H1 (cell line): ENCODE results near the gene RUNX1. TPM values are rescaled to one million over a fixed set of nuclear protein-coding genes. Genes with fewer than 3 reads are reported as not detected.

Experiments used
- CTCF ChIA-PET: fragments of 300-600 bp; sonication (Branson Sonifier 250); formaldehyde crosslinking; loops from one replicate; lab custom pipeline; 2021; ENCODE audit not compliant: partially characterized antibody; lab: Charles Lee
- POLR2A ChIA-PET: fragments of 300-600 bp; sonication (Branson Sonifier 250); formaldehyde crosslinking; loops from one replicate; lab custom pipeline; 2021; ENCODE audit warnings: inconsistent platforms; ENCODE audit not compliant: partially characterized antibody; lab: Charles Lee
- DNase-seq, 2 experiments: peaks; one replicate each; pipeline versions ENCODE4 v3.0.0 to v3.0.0-alpha.2; 2010 to 2022; ENCODE audit warnings: low spot score in 2 of 2, low read depth in 1 of 2, mixed read lengths in 1 of 2
- FAIRE-seq: peaks from 2 replicates; lab custom pipeline; 2011; peaks lifted over from hg19 to GRCh38; lab: Jason Lieb, UNC
- H2AFZ ChIP-seq: 2 replicates; pipeline ENCODE4 v1.8.1; 2012; ENCODE audit warnings: low read length, inconsistent platforms
- H2AK5ac ChIP-seq: 2 replicates; pipeline ENCODE4 v1.6.1; 2013; ENCODE audit warnings: low read depth, low read length
- H2BK120ac ChIP-seq: replicated peaks from 2 replicates; pipeline ENCODE3; 2013; ENCODE audit warnings: low read depth, low read length, inconsistent platforms
- H2BK12ac ChIP-seq: 2 replicates; pipeline ENCODE4 v1.6.1; 2013; ENCODE audit warnings: low read depth, low read length
- H2BK15ac ChIP-seq: 2 replicates; pipeline ENCODE4 v1.6.1; 2013; ENCODE audit warnings: low read length
- H2BK20ac ChIP-seq: 2 replicates; pipeline ENCODE4 v1.6.1; 2013; ENCODE audit warnings: low read length
- H2BK5ac ChIP-seq: 2 replicates; pipeline ENCODE4 v1.6.1; 2013; ENCODE audit warnings: low read depth, low read length
- H3K14ac ChIP-seq: 2 replicates; pipeline ENCODE4 v1.6.1; 2013; ENCODE audit warnings: inconsistent platforms; ENCODE audit not compliant: insufficient read length
- H3K18ac ChIP-seq: 2 replicates; pipeline ENCODE4 v1.6.1; 2013; ENCODE audit warnings: low read length; ENCODE audit errors: extremely low read depth
- H3K23ac ChIP-seq: 2 replicates; pipeline ENCODE4 v1.6.1; 2013; ENCODE audit warnings: inconsistent platforms; ENCODE audit not compliant: insufficient read length
- H3K23me2 ChIP-seq: 2 replicates; pipeline ENCODE4 v1.6.1; 2013; ENCODE audit warnings: low read depth, low read length
- H3K27ac ChIP-seq: 2 replicates; pipeline ENCODE4 v1.6.1; 2011; ENCODE audit warnings: low read depth, low read length, inconsistent platforms
- H3K27me3 ChIP-seq, 4 experiments: replicated peaks in 1 of 4; 1 replicate in 1 of 4; 2 replicates in 3 of 4; pipeline versions ENCODE4 v1.6.1 to v1.8.1; 2011 to 2013; ENCODE audit warnings: low read length in 3 of 4, mild to moderate bottlenecking in 3 of 4, inconsistent platforms in 2 of 4, mixed read lengths in 2 of 4, moderate library complexity in 1 of 4; ENCODE audit not compliant: control insufficient read depth in 3 of 4, insufficient read depth in 3 of 4; ENCODE audit errors: extremely low read depth in 1 of 4
- H3K36me3 ChIP-seq, 4 experiments: 2 replicates each; pipeline versions ENCODE4 v1.6.1 to v1.8.1; 2011 to 2013; ENCODE audit warnings: mild to moderate bottlenecking in 4 of 4, low read length in 3 of 4, moderate library complexity in 2 of 4, control low read depth in 1 of 4, inconsistent platforms in 1 of 4; ENCODE audit not compliant: insufficient read depth in 4 of 4, control insufficient read depth in 2 of 4
- H3K4ac ChIP-seq: replicated peaks from 2 replicates; pipeline ENCODE3; 2013; ENCODE audit warnings: low read length, low read depth, mixed read lengths, inconsistent platforms; ENCODE audit not compliant: insufficient read length
- H3K4me1 ChIP-seq, 4 experiments: replicated peaks in 1 of 4; 1 replicate in 1 of 4; 2 replicates in 3 of 4; pipeline versions ENCODE4 v1.6.1 to v1.8.1; 2011 to 2013; ENCODE audit warnings: low read length in 3 of 4, inconsistent platforms in 2 of 4, mixed read lengths in 1 of 4; ENCODE audit not compliant: insufficient read depth in 4 of 4, control insufficient read depth in 3 of 4
- H3K4me2 ChIP-seq, 2 experiments: 2 replicates each; pipeline versions ENCODE4 v1.6.1 to v1.8.1; 2011 to 2013; ENCODE audit warnings: low read depth in 2 of 2, low read length in 2 of 2, control low read depth in 1 of 2, inconsistent platforms in 1 of 2, mild to moderate bottlenecking in 1 of 2; ENCODE audit not compliant: insufficient read depth in 1 of 2
- H3K4me3 ChIP-seq, 4 experiments: fragments of 200-600, 300-600 bp in 1 of 4; sonication (generic), shearing (Covaris generic), sonication (Bioruptor Twin) in 1 of 4; 2 replicates each; pipeline versions ENCODE4 v1.5.1 to v1.8.1; 2011 to 2016; ENCODE audit warnings: low read length in 4 of 4, low read depth in 3 of 4, control low read depth in 2 of 4, inconsistent platforms in 2 of 4, mild to moderate bottlenecking in 2 of 4, mixed read lengths in 1 of 4, moderate library complexity in 1 of 4; ENCODE audit not compliant: insufficient read depth in 2 of 4; ENCODE audit errors: extremely low read depth in 1 of 4
- H3K56ac ChIP-seq: replicated peaks from 2 replicates; pipeline ENCODE3; 2013; ENCODE audit warnings: low read depth, mild to moderate bottlenecking, mixed read lengths, low read length, inconsistent platforms; ENCODE audit not compliant: insufficient read length
- H3K79me1 ChIP-seq: 2 replicates; pipeline ENCODE4 v1.6.1; 2013; ENCODE audit warnings: low read depth, low read length, control low read depth
- H3K79me2 ChIP-seq, 2 experiments: 2 replicates each; pipeline versions ENCODE4 v1.6.1 to v1.8.1; 2012 to 2013; ENCODE audit warnings: low read length in 2 of 2, mild to moderate bottlenecking in 2 of 2, inconsistent platforms in 1 of 2; ENCODE audit not compliant: insufficient read depth in 2 of 2, control insufficient read depth in 1 of 2
- H3K9ac ChIP-seq, 4 experiments: replicated peaks in 1 of 4; 1 replicate in 1 of 4; 2 replicates in 3 of 4; pipeline versions ENCODE4 v1.6.1 to v1.8.1; 2011 to 2013; ENCODE audit warnings: low read depth in 3 of 4, low read length in 3 of 4, control low read depth in 2 of 4, mild to moderate bottlenecking in 2 of 4, moderate library complexity in 2 of 4, inconsistent platforms in 1 of 4; ENCODE audit errors: extremely low read depth in 1 of 4
- H3K9me3 ChIP-seq, 2 experiments: 2 replicates each; pipeline versions ENCODE4 v1.6.1 to v1.8.1; 2012 to 2013; ENCODE audit warnings: mild to moderate bottlenecking in 2 of 2, moderate library complexity in 2 of 2, control low read depth in 1 of 2, inconsistent platforms in 1 of 2, low read depth in 1 of 2, low read length in 1 of 2, mixed read lengths in 1 of 2; ENCODE audit not compliant: insufficient read depth in 2 of 2
- H4K20me1 ChIP-seq, 2 experiments: replicated peaks in 1 of 2; 2 replicates each; pipeline versions ENCODE3 to v1.8.1; 2011 to 2013; ENCODE audit warnings: inconsistent platforms in 2 of 2, low read length in 2 of 2, mild to moderate bottlenecking in 1 of 2; ENCODE audit not compliant: insufficient read depth in 2 of 2, control insufficient read depth in 1 of 2
- H4K5ac ChIP-seq: 2 replicates; pipeline ENCODE4 v1.6.1; 2013; ENCODE audit warnings: low read length, low read depth, mixed read lengths, inconsistent platforms; ENCODE audit not compliant: insufficient read length
- H4K8ac ChIP-seq: 2 replicates; pipeline ENCODE4 v1.8.0; 2013; ENCODE audit warnings: mild to moderate bottlenecking, moderate library complexity, low read length, inconsistent platforms; ENCODE audit not compliant: insufficient read depth; ENCODE audit errors: extremely low read depth
- H4K91ac ChIP-seq: replicated peaks from 2 replicates; pipeline ENCODE3; 2013; ENCODE audit warnings: low read length, mixed read lengths, inconsistent platforms; ENCODE audit not compliant: insufficient read length
- CTBP2 ChIP-seq: IDR thresholded peaks from 2 replicates; pipeline ENCODE4 v1.7.0; 2011; ENCODE audit warnings: borderline replicate concordance, mild to moderate bottlenecking, moderate library complexity, mixed read lengths, low read length; ENCODE audit not compliant: insufficient read depth, insufficient read length
- HDAC2 ChIP-seq, 2 experiments: fragments of 300-600 bp in 1 of 2; sonication (generic) in 1 of 2; IDR thresholded peaks; 2 replicates each; pipeline ENCODE4 v1.6.1; 2011 to 2012; ENCODE audit warnings: low read depth in 2 of 2, low read length in 2 of 2, mild to moderate bottlenecking in 2 of 2, moderate library complexity in 2 of 2, borderline replicate concordance in 1 of 2, inconsistent platforms in 1 of 2
- JUND ChIP-seq: IDR thresholded peaks from 2 replicates; pipeline ENCODE4 v1.6.1; 2011; ENCODE audit warnings: mild to moderate bottlenecking, improper control_type of control experiment, low read length
- MAFK ChIP-seq: IDR thresholded peaks from 2 replicates; pipeline ENCODE4 v1.6.1; 2012; ENCODE audit warnings: low read depth, mild to moderate bottlenecking, improper control_type of control experiment, low read length
- SUZ12 ChIP-seq: fragments of 200-600 bp; sonication (generic); IDR thresholded peaks from 2 replicates; pipeline ENCODE4 v1.6.1; 2012; ENCODE audit warnings: mild to moderate bottlenecking, inconsistent platforms, low read length, moderate library complexity, mixed read lengths
- WGBS, 2 experiments: shearing (Covaris generic) in 1 of 2; methylation state at CpG; one replicate each; pipeline versions ENCODE4 v1.1.6 to v1.1.7; 2013 to 2015; ENCODE audit warnings: low lambda C conversion rate in 2 of 2, mixed read lengths in 2 of 2, inconsistent platforms in 1 of 2, low coverage in 1 of 2, missing lambda C conversion rate in 1 of 2; ENCODE audit not compliant: insufficient replicate concordance in 2 of 2, insufficient coverage in 1 of 2, insufficient read length in 1 of 2; ENCODE audit errors: extremely low coverage in 1 of 2, missing lambda C conversion rate in 1 of 2; 5-methylcytosine and 5-hydroxymethylcytosine counted together
- polyA plus RNA-seq, 7 experiments: library from polyadenylated mRNA; depleted of rRNA in 3 of 7; stranded (reverse) in 5 of 7; unstranded in 2 of 7; fragments of >200 nt in 5 of 7; fragments of 200-250 nt in 2 of 7; gene quantifications; 1 replicate in 5 of 7; 2 replicates in 1 of 7; 4 replicates in 1 of 7; pipeline versions ENCODE4 v1.2.1 to v1.2.3, GENCODE V29; 2011 to 2013; ENCODE audit warnings: missing spikeins in 2 of 7, mixed read lengths in 2 of 7
- total RNA-seq: library from RNA; stranded (reverse); fragmentation: NEBNext Ultra II Directional; extraction: Animal tissue kit (Norgen Biotek cat#: 25700); gene quantifications from 2 replicates; pipeline ENCODE4 v1.2.1, GENCODE V29; 2021

RUNX1 gene
- total and polyA plus RNA-seq, 2 of the 8 experiments (the other 6 are each of a cell fraction or from before 2014, with no cell fraction given) = 0.20 to 0.60 TPM

- H3K4ac ChIP-seq = no peak overlapping the region
- FAIRE-seq = no peak
- TF ChIP-seq CTBP2 = no peak
- no peak for TF ChIP-seq JUND
- no peak for TF ChIP-seq HDAC2 (IDR thresholded peaks at IDR 0.05; ENCODE audit: borderline replicate concordance in 1 of 2, low read depth in 2 of 2, low read length in 2 of 2)
- TF ChIP-seq SUZ12 = no peak
- TF ChIP-seq MAFK = no peak
- CTCF ChIA-PET = no interaction called here
- H3K9me3 ChIP-seq = no peaks in the 10 kb centered on the region
- H3K18ac ChIP-seq = no peak overlapping the region
- H3K23me2 ChIP-seq = no peaks in the 10 kb centered on the region
- POLR2A ChIA-PET = no interaction called here
- no peak overlapping the region for H2BK120ac ChIP-seq
- no peak overlapping the region for H2AK5ac ChIP-seq
- no peaks in the 10 kb centered on the region for H3K79me2 ChIP-seq
- no peak overlapping the region for H2BK12ac ChIP-seq
- no peak overlapping the region for H3K56ac ChIP-seq
- H4K5ac ChIP-seq = no peak overlapping the region
- H2AFZ ChIP-seq = no peak overlapping the region
- no peaks in the 10 kb centered on the region for H3K4me1 ChIP-seq
- H3K36me3 ChIP-seq = no peaks in the 10 kb centered on the region
- H3K27me3 ChIP-seq = no peaks in the 10 kb centered on the region
- 79% methylated on average over 5 of the region's 5 CpGs; no CpG with 5 or more reads in 1 of the 2 experiments for WGBS, 2 experiments
- H4K91ac ChIP-seq = no peak overlapping the region
- no peak overlapping the region for H3K23ac ChIP-seq
- DNase-seq = no peak
- H3K4me3 ChIP-seq = no peak overlapping the region
- no peak overlapping the region for H2BK20ac ChIP-seq
- no peak overlapping the region for H4K8ac ChIP-seq
- no peak overlapping the region for H2BK15ac ChIP-seq
- no peak overlapping the region for H3K14ac ChIP-seq
- H3K4me2 ChIP-seq = no peak overlapping the region
- H2BK5ac ChIP-seq = no peak overlapping the region
- H3K9ac ChIP-seq = no peak overlapping the region
- H3K27ac ChIP-seq = no peak overlapping the region
- H3K79me1 ChIP-seq = no peaks in the 10 kb centered on the region
- no peaks in the 10 kb centered on the region for H4K20me1 ChIP-seq
These were observed 23.5 kb upstream of the RUNX1 start for GRCh38 chr21:35072557-35072956.
